ENCODE measurements around the gene KCNMB2.

The KCNMB2 gene

DNA sequence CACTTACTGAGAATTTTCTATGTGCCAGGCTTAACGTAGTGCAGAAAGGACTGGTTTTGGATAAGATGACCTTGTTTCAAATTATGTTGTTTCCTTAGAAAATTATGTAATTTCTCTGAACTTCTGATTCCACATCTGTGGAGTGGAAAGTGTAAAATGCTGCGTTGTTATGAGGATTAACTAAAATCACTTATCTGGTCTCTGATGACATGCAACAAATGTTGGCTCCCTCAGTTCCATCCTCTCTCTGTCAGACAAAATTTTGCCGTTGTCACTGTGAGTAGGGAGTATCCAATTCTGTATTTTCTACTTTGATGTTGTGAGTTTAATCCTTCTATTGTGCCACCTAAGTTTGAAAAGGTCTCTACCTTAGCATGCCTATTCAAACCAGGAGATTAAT is 175.5 kb downstream of the KCNMB2 start:
- H3K4me3 ChIP-seq (ENCODE audit: low read depth, low read length) = no peak overlapping the region
- TF ChIP-seq, protein P1, sequence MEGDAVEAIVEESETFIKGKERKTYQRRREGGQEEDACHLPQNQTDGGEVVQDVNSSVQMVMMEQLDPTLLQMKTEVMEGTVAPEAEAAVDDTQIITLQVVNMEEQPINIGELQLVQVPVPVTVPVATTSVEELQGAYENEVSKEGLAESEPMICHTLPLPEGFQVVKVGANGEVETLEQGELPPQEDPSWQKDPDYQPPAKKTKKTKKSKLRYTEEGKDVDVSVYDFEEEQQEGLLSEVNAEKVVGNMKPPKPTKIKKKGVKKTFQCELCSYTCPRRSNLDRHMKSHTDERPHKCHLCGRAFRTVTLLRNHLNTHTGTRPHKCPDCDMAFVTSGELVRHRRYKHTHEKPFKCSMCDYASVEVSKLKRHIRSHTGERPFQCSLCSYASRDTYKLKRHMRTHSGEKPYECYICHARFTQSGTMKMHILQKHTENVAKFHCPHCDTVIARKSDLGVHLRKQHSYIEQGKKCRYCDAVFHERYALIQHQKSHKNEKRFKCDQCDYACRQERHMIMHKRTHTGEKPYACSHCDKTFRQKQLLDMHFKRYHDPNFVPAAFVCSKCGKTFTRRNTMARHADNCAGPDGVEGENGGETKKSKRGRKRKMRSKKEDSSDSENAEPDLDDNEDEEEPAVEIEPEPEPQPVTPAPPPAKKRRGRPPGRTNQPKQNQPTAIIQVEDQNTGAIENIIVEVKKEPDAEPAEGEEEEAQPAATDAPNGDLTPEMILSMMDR (IDR thresholded peaks at IDR 0.05; ENCODE audit: low read depth, low read length) = no peak

DNA sequence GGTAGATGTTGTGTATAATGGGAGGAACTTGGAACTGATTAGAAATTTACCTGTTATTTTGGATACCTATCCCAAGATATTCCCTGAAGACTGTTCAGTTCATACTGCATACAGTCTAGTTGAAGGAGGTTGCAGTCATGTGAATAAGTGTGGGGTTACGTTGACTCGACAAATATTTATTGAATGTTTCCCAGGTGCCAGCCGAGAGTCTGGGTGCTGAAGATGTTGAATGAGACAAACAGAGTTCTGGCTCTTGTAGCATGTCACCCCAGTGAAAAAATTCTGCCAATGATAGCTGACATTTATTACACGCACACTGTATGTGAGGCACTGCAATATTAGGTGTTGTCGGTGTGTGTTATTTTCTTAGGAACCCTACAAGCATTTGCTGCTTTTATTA is 176.0 kb downstream of the KCNMB2 start:
- H3K4me3 ChIP-seq (ENCODE audit: low read depth, low read length) = no peak overlapping the region
- TF ChIP-seq, protein P1 (IDR thresholded peaks at IDR 0.05; ENCODE audit: low read depth, low read length) = no peak

DNA sequence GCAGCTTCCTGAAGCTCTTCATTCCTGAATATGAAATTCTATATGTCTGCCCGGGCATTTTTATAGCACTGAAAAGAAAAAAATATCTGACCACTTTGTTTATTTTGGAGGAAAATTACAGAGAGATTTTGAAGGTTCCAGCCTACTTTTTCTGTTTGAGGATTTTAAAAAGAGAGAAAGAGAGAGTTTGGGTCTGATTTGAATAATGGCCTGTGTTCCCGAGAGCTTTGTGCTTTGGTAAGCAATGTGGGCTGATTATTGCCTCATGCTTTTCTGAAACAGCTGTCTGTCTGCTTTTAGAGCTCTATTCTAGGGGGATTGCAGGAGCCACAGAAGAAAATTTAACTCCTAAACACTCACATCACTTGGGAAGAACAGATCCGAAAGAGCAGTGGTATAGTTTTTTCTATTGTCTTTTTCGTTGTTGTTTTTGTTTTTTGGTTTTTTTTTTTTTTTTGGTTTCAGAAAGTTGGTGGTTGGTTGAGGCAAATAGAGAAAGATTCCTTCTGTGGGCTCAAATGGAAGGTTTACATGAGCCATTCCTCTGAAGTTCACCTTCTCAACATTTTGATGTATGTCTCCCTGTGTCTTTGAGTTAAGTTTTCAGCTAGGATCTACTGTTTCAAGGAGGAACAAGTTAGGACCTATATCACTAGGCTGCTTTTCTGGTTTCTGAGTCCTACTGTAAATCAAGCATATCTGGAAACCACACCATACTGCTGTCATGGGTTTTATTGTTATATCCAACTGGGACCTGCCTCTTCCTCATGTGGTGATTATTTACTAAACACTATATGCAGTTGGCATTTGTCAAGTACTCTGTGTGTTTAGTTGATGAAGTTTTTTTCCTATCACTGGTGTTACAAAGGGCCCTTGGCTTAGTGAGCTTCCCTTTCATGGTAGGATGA is 178.9 kb downstream of the KCNMB2 start:
- TF ChIP-seq, protein P1 (IDR thresholded peaks at IDR 0.05; ENCODE audit: low read depth, low read length) = no peak
- H3K4me3 ChIP-seq (ENCODE audit: low read depth, low read length) = no peak overlapping the region

DNA sequence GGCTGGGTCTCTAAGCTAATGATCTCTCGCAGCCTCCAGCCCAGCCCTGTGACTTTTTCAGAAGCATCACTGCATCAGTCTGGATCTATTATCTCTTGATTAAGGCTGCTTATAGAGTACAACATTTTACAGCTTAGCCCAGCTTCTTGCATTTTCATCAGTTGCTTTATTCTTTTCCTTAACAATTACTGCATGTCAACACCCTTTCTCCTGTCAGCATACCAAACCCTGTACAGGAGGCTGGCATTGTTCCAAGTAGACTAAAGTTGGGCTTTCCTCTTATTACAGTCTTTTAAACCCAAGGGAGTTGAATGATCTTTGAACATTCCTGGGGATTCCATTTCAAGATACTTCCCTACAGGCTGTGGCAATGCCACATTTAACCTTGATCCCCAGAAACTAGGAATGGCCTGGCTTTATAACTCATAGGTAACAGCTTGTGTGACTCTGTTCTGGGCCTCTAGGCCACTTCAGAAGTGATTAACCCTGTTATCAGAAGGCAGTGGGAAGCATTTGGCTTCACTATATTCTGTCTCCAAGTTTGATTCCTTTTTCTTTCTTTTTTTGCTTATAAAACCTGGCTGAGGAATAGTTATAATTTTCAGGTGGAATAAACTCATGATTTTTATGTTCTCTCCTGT is 182.9 kb downstream of the KCNMB2 start:
- H3K4me3 ChIP-seq (ENCODE audit: low read depth, low read length) = no peak overlapping the region
- TF ChIP-seq, protein P1 (IDR thresholded peaks at IDR 0.05; ENCODE audit: low read depth, low read length) = no peak

DNA sequence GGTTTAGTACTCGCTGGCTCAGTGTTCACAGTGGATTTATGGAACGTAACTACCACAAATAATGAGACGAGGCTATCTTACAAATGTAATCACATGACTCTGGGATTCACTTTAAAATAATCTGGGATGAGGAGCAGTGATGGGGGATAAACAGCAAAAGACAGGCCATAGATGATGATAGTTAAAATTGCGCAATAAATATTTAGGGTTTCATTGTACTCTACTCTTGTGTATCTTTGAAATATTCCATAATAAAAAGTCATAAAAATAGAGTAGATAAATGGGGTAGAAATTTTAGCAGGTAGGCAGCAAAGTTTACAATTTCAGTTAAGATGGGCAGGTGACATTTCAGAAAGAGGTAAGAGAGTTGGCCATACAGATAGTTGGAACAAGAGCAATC is 196.6 kb downstream of the KCNMB2 start:
- H3K4me3 ChIP-seq (ENCODE audit: low read depth, low read length) = no peak overlapping the region
- TF ChIP-seq, protein P1 (IDR thresholded peaks at IDR 0.05; ENCODE audit: low read depth, low read length) = no peak

DNA sequence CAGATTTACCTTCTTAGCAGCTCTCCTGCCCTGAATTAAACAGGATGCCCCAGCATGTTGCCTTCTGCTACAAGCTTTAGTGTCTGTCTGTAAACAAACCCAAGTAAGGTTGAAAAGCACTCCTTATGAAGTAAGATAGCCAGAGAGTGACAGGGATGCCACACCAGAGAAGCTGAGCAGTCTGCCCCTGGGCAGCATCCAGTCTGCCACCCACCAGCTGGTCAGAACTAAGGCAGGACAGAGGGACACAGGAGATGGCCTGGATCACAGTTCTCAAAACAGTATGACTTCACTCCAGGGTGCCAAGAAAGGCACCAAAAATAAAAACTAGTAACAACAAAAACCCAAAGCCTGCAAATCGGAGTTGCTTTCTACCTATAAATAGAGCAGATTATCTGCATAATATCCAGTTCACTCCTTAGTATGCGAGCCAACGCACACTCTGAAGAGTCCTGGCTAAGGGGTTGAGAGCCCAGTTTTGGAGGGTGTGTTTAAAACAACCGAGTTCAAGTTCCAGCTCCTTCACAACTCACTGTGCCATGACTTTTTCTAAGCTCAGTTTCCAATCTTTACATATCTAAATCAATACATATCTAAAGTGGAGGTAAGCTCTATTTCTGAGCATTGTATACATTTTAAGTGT is 198.9 kb downstream of the KCNMB2 start:
- H3K4me3 ChIP-seq (ENCODE audit: low read depth, low read length) = no peak overlapping the region
- TF ChIP-seq, protein P1 (IDR thresholded peaks at IDR 0.05; ENCODE audit: low read depth, low read length) = no peak
